HG03280 (cell line): ENCODE results near the gene ARF1.

Source experiments
- ATAC-seq: cut with Tn5 transposase; IDR thresholded peaks from one replicate; pipeline ENCODE4 v1.9.1; 2021; ENCODE audit warnings: mild to moderate bottlenecking, moderate library complexity; ENCODE audit not compliant: unreplicated experiment

The ARF1 gene

DNA sequence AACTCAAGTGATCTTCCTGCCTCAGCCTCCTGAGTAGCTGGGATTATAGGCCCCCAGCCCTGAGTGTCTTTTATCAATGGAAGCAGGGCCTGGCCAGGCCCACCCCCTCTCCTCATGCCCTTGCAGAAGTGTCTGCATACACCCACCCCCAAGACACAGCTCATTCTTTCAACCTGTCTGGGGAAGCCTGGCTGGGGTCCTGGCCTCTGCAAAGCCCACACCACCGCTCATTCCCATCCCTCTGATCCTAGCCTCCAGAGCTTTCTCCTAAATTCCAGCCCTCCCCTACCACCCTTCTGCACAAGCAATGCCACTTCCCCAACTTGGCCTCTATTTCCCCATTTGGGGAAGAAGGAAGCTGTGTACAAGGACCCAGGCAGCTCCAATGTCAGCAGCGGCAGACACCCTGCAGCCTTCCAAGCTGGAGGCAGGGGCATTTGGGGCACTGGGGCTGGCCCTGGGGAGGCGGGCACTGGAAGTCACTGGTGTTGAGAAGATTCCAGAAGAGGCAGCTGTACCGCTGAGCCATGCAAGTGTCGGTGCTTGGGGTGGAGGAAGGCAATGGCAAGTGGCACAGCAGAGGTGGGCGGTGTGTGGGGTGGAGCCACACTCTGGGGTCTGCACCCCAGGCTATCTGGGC is 33.7 kb upstream of the ARF1 start:
- no peak for ATAC-seq

DNA sequence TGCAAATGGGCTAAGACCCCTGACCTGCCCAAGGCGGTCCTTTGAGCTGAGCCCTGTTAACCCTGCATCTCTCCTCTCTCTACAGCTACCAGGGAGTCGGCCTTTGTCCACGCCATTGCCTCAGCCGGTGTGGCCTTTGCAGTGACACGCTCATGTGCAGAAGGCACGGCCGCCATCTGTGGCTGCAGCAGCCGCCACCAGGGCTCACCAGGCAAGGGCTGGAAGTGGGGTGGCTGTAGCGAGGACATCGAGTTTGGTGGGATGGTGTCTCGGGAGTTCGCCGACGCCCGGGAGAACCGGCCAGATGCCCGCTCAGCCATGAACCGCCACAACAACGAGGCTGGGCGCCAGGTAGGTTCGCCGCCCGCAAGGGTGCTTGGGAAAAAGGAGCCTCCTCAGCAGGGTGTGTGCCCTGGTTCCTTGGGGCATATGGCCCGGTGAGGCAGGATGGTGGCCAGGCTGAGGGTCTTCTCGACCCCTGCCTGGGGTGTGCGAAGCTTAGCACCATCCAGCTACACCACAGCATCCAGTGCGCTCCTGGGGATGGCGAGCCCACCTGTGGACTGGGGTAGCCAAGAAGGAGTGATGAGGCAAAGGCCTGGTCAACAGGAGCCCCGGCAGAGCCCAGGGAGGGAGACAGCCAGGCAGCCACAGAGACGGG is 31.8 kb upstream of the ARF1 start:
- ATAC-seq = no peak

DNA sequence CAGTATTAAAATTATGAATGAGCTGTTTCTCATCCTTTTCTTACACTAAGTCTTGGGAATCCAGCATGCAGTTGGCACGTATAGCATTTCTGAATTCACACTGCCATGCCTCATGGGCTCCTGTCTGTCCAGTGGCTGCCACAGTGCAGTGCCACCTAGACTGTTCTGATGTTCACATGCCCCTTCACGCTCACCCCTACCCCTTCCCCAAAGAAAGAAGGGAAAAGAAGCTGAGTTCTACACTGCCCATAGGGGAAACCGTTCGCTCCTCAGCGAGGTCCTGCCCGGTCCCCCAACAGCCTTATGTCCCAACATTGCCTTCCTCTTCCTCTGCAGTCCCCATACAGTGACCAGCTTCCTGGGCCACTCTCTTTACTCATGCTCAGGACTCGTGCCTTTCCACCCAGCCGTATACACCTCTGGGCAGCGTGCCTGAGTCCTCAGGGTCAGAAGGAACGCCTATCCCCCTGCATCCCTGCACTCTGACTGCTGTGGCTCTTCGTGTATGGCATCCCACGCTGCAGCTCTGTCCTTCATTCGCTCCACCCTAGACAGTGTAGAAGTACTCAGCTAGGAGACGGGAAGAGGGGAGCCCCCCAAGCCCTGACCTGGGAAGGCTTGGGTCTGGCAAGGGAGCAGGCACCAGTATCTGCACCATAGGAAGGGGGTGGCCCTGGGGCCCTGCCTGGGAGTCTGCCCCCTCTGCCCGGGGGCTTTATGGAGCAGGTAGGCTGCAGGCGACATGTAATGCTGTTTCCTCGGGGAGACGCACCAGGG is 24.1 kb upstream of the ARF1 start:
- no peak for ATAC-seq

DNA sequence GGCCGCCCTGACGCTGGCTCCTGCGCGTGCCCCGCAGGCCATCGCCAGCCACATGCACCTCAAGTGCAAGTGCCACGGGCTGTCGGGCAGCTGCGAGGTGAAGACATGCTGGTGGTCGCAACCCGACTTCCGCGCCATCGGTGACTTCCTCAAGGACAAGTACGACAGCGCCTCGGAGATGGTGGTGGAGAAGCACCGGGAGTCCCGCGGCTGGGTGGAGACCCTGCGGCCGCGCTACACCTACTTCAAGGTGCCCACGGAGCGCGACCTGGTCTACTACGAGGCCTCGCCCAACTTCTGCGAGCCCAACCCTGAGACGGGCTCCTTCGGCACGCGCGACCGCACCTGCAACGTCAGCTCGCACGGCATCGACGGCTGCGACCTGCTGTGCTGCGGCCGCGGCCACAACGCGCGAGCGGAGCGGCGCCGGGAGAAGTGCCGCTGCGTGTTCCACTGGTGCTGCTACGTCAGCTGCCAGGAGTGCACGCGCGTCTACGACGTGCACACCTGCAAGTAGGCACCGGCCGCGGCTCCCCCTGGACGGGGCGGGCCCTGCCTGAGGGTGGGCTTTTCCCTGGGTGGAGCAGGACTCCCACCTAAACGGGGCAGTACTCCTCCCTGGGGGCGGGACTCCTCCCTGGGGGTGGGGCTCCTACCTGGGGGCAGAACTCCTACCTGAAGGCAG is 23.4 kb upstream of the ARF1 start:
- no peak for ATAC-seq

DNA sequence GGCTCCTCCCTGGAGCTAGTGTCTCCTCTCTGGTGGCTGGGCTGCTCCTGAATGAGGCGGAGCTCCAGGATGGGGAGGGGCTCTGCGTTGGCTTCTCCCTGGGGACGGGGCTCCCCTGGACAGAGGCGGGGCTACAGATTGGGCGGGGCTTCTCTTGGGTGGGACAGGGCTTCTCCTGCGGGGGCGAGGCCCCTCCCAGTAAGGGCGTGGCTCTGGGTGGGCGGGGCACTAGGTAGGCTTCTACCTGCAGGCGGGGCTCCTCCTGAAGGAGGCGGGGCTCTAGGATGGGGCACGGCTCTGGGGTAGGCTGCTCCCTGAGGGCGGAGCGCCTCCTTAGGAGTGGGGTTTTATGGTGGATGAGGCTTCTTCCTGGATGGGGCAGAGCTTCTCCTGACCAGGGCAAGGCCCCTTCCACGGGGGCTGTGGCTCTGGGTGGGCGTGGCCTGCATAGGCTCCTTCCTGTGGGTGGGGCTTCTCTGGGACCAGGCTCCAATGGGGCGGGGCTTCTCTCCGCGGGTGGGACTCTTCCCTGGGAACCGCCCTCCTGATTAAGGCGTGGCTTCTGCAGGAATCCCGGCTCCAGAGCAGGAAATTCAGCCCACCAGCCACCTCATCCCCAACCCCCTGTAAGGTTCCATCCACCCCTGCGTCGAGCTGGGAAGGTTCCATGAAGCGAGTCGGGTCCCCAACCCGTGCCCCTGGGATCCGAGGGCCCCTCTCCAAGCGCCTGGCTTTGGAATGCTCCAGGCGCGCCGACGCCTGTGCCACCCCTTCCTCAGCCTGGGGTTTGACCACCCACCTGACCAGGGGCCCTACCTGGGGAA is 22.7 kb upstream of the ARF1 start:
- ATAC-seq = no peak

DNA sequence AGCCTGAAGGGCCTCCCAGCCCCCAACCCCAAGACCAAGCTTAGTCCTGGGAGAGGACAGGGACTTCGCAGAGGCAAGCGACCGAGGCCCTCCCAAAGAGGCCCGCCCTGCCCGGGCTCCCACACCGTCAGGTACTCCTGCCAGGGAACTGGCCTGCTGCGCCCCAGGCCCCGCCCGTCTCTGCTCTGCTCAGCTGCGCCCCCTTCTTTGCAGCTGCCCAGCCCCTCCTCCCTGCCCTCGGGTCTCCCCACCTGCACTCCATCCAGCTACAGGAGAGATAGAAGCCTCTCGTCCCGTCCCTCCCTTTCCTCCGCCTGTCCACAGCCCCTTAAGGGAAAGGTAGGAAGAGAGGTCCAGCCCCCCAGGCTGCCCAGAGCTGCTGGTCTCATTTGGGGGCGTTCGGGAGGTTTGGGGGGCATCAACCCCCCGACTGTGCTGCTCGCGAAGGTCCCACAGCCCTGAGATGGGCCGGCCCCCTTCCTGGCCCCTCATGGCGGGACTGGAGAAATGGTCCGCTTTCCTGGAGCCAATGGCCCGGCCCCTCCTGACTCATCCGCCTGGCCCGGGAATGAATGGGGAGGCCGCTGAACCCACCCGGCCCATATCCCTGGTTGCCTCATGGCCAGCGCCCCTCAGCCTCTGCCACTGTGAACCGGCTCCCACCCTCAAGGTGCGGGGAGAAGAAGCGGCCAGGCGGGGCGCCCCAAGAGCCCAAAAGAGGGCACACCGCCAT is 21.9 kb upstream of the ARF1 start:
- ATAC-seq = no peak

DNA sequence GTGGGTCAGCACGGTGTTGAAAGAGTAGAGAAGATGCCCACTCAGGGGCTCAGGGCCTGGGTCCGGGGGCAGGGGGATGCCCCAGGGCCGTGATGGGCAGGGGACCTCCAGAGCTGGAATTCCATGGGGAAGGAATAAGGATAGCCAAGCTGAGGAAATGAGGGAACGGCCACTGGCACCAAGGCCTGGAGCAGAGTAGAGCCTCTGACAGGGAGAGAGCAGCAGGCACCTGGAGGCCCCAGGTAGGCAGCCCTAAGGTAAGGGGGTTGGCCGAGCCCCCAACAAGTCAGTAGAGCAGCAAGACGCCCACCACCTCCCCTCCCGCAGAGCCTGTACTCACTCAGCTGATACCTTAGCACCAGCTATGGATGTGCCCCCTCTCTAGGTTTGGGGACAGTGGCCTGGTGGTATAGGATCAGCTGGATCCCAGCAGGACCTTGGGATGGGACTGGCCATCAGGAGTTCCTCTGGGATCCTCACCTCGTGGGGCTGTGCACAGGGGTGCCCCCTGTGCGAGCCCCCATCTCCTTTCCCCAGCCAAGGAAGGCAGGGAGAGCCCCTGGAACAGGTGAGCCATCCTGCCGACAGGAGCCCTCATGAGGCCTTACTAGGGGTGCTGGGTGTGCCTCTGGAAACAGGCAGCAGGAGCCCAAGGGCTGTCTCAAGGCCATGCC is 21.0 kb upstream of the ARF1 start:
- ATAC-seq = no peak

DNA sequence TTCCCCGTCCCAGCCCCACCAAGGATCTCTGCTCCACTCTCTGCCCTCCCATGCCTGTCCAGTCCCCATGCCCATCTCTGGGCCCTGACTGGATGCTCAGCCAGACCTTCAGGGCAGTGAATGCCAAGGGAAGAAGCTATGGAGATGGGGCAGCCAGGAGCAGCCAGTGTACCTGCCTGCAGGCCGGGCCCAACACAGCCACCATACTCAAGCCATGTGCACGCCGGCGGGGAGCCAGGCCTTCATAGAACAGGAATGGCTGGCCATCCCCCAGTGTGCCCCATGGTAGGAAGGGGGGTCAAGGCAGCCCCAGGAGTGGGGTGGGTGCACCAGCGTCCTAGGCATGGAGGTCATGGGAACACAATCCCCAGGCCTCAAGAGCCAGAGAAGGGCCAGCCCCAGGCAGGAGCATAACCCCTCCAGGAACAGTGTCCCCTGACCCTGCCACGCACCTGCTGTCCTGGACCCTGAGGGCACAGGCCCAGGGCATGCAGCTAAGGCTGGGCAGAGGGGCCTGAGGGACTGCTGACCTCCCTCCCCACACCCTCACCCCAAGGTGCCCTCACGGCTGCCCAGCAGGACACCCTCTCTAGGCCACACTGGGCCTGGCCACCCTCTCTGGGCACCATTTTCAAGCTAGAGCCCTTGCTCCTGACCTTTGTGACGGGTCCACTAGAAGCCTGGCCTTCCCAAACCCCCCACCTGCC is 20.3 kb upstream of the ARF1 start:
- ATAC-seq = no peak

DNA sequence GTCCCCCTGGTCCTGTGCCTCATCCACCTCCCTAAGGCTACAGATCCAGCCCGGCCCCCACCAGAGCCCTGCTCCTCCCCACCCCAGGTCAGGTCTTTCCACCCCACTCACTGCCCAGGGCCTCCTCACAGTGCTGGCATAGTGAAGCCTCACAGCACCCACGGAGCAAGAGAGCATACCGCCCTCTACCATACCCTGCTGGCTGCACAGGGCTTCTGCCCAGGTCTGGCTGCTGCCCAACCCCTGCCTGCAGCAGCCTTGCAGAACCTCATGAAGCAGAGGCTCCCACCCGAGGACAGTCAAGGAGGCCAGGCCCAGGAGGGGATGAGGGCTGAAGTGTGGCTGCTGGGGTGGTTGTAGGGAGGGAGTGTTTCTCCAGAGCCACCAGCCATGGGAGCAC is 19.7 kb upstream of the ARF1 start:
- no peak for ATAC-seq

DNA sequence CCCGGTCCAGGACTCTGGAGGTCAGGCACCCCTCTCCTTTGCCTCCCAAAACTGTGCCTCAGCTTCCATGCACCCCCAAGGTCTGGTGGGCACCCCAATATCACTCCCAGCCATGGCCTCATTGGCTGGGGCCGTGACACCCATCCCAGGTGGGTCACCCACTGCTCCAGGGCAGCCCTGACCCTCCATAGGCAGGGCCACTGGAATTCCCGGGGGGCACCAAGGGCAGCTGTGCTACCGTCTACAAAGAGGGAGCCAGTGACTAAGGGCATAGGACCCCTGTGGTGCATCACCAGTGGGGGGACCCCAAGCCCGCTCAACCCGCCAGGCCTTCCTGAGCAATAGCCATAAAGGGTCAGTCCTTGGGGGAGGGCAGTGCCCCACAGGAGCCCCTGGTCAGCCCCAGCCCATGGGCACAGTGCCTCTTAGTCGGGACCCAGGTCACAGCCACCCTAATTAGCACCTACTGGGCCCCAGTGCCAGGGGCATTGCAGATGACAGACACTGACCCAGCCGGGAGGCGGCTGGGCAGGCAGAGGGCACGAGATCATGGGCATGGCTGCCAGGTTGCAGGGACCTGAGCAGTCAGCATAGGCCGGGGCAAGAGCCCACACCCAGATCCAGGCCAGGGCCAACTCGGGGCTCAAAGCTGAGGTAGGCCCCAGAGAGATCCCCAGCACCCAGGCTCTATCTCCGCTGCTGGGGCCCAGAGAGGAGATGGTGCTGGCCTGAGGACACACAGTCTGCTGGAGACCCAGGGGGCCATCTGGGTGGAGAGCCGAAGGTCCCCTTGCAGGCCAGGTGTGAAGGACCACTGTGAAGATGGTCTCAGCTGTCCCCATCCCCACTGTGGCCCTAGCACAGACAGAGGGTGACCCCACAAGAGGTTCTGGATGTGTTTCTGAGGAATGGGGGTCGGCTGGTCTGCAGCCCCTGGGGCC is 19.0 kb upstream of the ARF1 start:
- ATAC-seq = no peak

DNA sequence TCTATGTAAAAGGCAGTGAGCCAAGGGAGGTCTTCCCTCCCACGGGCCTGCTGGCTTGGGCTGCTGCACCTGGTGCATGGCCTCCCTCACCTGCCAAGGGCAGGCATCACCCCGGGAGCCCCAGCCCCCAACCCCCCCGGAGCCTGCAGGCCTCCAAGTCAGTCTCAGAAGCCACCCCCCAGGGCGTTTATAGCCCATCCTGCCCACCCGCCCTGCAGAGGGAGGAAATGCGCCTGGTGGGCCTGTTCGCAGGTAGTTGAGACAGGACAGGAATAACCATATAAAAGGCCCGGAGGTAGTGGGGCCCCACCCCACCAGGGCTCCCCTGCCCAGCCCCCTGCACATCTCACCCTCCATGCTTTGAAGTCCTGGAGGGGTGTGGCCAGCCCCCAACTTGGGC is 18.2 kb upstream of the ARF1 start:
- ATAC-seq = no peak

DNA sequence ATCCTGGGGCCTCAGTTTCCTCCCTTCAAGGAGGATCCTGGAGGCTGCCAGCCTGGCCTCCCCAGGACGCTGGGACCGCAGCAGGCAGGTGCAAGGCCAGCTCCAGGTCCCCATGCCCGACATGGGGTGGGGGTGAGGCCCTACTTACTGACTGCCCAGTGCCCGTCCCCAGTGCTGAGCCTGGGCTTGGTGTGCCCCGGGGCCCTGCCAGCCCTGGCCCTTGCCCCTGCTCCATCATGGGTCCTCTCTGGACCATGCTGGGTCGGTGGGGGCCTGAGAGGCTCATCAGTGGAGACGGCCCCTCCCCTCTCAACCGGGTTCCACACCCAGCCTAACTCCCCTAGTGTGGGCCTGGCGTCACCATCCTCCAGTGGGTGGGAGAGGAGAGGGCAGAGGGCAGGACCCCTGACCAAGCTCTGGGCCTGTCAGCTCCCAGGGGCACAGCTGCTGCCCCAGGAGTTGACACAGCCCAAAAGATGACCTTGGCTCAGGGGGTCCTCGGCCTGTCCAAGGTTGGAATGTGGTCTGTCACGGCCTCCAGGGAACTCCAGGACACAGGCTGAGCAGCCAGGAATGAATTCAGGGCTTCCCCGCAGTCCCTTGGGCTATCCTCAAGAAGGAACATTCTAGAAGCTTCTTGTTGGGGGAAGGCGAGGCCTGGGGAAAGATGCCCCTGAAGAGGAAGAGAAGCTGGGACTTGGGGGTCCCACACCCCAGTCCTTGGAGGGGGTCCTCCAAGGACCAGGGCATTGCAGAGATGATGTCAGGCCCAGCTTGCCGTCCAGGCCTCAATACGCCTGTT is 17.6 kb upstream of the ARF1 start:
- no peak for ATAC-seq

DNA sequence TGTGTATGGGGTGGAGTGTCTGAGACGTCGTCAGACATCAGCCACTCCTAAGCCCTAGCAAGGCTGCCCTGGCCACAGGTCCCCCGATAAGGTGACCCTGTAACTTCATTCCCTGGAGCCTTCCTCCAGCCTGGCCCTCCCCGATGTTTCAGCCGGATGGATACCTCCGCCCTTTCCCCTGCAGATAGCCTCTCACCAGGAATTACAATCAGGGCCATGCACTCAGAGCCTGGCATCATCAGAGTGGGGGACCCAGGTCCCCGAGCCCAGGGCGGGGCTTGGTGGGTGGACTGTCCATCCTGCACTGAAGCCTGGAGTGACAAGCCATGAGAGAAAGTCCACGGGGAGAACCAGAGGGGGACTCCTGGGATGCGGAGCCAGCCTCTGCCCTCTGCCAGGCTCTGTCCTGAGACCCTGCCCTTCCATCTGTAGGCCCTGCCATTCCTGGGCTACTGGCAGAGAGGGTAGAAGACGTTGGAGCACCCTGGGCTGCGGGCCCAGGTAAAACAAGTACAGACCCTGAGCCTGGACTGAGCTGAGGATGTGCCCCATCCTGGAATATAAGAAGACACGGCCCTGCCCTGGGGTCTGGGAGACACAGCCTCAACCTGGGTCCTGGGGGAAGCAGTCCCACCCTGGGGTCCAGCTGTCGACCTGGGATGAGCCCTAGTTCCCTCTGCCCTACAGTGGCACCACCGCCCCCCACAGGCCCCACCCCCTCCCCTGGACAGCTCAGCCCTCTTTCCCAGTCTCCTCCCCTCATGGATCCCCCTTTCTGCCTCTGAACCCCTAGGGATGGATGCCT is 16.8 kb upstream of the ARF1 start:
- ATAC-seq = no peak

DNA sequence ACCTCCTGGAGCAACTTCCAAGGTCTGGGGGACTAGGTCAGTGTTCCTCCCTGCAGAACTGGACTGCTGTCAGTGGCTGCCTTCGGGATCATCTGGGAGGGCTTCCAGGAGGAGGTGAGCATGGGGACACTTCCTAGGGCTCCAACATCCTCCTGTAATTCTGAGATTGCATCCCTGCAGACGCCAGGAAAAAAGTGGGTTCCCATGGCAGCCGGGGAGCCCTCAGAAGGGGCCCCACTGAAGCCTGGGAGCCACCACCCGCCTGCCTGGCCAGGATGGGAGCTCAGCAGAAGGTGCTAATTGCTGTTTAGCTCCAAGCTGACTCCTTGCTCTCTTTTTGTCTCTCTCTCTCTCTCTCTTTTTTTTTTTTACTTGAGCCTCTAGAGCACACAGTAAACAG is 16.1 kb upstream of the ARF1 start:
- no peak for ATAC-seq

DNA sequence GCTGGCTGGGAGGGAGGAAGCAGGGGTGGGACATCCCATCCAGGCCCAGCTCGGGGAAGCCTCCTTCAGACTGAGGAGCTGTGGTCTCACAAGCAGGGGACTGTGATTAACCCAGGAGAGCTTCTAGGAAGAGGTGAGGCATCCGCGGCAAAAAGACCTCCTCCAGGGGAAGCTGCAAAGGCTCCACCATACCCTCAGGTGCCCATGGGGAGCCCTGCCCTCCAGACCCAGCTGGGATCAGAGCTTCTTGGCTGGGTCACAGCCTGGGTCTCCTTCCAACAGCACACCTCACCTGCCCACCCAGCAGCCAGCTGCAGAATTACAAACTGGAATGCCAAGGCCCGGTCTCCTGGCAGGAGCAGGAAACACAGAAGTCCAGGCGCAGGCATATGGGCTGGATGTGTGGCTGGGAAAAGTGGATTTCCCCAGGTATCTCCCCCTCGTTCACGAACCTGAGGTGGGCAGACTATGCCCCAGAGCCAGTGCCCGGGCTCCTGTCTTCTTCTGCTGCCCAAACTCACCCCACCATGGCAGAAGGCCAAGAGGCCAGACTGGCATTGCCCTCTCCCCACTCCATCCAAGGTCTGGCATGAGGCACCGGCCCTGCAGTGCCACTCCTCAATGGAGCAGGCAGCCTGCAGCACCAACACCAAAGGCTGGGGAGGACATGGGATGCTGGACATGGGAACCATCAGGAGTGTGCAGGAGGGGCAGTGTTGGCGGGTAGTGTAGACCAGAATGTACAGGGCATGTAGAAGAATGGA is 15.4 kb upstream of the ARF1 start:
- no peak for ATAC-seq
